Smooth muscle cell (in vitro differentiated cells): ENCODE measurements around the gene CDK5R2. TPM values are rescaled to one million over a fixed set of nuclear protein-coding genes. Genes with fewer than 3 reads are reported as not detected.

Experiments used
- DNase-seq: peaks from one replicate; lab custom pipeline; 2025; ENCODE audit not compliant: unreplicated experiment; lab: John Stamatoyannopoulos, UW
- H2AFZ ChIP-seq: fragments of 200-600 bp; sonication (generic); 2 replicates; pipeline ENCODE4 v1.6.0; 2016; ENCODE audit warnings: antibody characterized with exemption, low read depth, mild to moderate bottlenecking
- H3F3A ChIP-seq: fragments of 200-600 bp; sonication (generic); 2 replicates; pipeline ENCODE4 v1.6.0; 2017; ENCODE audit warnings: antibody characterized with exemption, low read depth
- H3K27ac ChIP-seq: fragments of 200-600 bp; sonication (generic); 2 replicates; pipeline ENCODE4 v1.5.1; 2016; ENCODE audit warnings: low read depth, mild to moderate bottlenecking
- H3K27me3 ChIP-seq: fragments of 200-600 bp; sonication (generic); 2 replicates; pipeline ENCODE4 v1.6.1; 2016; ENCODE audit warnings: low read depth, mild to moderate bottlenecking
- H3K36me3 ChIP-seq: fragments of 200-600 bp; sonication (generic); 2 replicates; pipeline ENCODE4 v1.5.1; 2016; ENCODE audit warnings: low read depth
- H3K4me1 ChIP-seq: fragments of 200-600 bp; sonication (generic); 2 replicates; pipeline ENCODE4 v1.5.1; 2016; ENCODE audit warnings: low read depth
- H3K4me2 ChIP-seq: fragments of 200-600 bp; sonication (generic); 2 replicates; pipeline ENCODE4 v1.6.0; 2016; ENCODE audit warnings: mild to moderate bottlenecking
- H3K4me3 ChIP-seq: fragments of 200-600 bp; sonication (generic); 2 replicates; pipeline ENCODE4 v1.5.1; 2016; ENCODE audit warnings: mild to moderate bottlenecking
- H3K79me2 ChIP-seq: fragments of 200-600 bp; sonication (generic); 2 replicates; pipeline ENCODE4 v1.6.0; 2016; ENCODE audit warnings: low read depth, mild to moderate bottlenecking
- H3K9ac ChIP-seq: fragments of 200-600 bp; sonication (generic); 2 replicates; pipeline ENCODE4 v1.6.0; 2016; ENCODE audit warnings: low read depth
- H3K9me3 ChIP-seq: fragments of 200-600 bp; sonication (generic); replicated peaks from 2 replicates; pipeline ENCODE4 v1.5.1; 2016; ENCODE audit warnings: low read depth
- H4K20me1 ChIP-seq: fragments of 200-600 bp; sonication (generic); 2 replicates; pipeline ENCODE4 v1.6.0; 2016; ENCODE audit warnings: low read depth
- WGBS: methylation state at CpG from one replicate; pipeline ENCODE4 v1.1.7; 2016; ENCODE audit warnings: low lambda C conversion rate; 5-methylcytosine and 5-hydroxymethylcytosine counted together
- polyA plus RNA-seq: library from polyadenylated mRNA; unstranded; fragments of >200 nt; fragmentation: Nextera tagmentation; extraction: Ambion mirVana; gene quantifications from 2 replicates; pipeline ENCODE4 v1.2.1, GENCODE V29; 2016
- total RNA-seq: library from RNA; depleted of rRNA; stranded (reverse); fragments of >200 nt; gene quantifications from 2 replicates; pipeline ENCODE4 v1.2.3, GENCODE V29; 2014
- TF ChIP-seq, protein P1 (sequence below): fragments of 200-600 bp; sonication (generic); IDR thresholded peaks from 2 replicates; pipeline ENCODE4 v1.5.1; 2017; ENCODE audit warnings: borderline replicate concordance, mild to moderate bottlenecking, antibody characterized with exemption; ENCODE audit not compliant: insufficient read depth, poor library complexity, severe bottlenecking

CDK5R2 gene
- total and polyA plus RNA-seq, 2 experiments from 2014 or later = 0.62 TPM; not detected in 1

DNA sequence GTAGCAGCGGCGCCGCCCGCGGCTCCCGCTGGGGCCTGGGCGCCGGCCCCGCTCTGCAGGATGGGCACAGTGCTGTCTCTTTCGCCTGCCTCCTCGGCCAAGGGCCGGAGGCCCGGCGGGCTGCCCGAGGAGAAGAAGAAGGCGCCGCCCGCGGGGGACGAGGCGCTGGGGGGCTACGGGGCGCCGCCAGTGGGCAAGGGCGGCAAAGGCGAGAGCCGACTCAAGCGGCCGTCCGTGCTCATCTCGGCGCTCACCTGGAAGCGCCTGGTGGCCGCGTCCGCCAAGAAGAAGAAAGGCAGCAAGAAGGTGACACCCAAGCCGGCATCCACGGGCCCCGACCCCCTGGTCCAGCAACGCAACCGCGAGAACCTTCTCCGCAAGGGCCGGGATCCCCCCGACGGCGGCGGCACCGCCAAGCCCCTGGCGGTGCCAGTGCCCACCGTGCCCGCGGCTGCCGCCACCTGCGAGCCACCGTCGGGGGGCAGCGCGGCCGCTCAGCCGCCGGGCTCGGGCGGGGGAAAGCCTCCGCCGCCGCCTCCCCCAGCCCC lies 369 bp downstream of the CDK5R2 start:
- peak overlapping the region; percentile 75 for H2AFZ ChIP-seq
- peak overlapping the region; percentile 97 for H3K4me2 ChIP-seq
- peaks cover 70% of the 10 kb centered on the region for H3K27me3 ChIP-seq

DNA sequence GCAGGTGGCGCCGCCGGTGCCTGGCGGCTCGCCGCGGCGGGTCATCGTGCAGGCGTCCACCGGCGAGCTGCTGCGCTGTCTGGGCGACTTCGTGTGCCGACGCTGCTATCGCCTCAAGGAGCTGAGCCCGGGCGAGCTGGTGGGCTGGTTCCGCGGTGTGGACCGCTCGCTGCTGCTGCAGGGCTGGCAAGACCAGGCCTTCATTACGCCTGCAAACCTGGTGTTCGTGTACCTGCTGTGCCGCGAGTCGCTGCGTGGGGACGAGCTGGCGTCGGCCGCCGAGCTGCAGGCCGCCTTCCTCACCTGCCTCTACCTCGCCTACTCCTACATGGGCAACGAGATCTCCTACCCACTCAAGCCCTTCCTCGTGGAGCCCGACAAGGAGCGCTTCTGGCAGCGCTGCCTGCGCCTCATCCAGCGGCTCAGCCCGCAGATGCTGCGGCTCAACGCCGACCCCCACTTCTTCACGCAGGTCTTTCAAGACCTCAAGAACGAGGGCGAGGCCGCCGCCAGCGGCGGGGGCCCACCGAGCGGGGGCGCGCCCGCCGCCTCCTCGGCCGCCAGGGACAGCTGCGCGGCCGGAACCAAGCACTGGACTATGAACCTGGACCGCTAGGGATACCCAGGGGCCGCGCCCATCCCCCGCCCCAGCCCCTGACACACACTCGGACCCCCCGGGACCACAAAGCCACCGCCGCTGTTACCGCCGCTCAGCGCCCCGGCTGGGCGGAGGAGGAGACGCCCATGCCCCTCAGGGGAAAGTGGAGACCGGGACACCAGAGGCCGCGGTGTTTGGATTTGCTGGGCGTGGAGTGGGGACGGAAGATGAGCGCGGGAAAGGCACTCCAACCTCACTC lies 1.1 kb downstream of the CDK5R2 start:
- Histone ChIP-seq H3K9ac (no peak overlapping the region), H3K79me2 (no peaks in the 10 kb centered on the region), H3K9me3 (no peaks in the 10 kb centered on the region), H3K36me3 (no peaks in the 10 kb centered on the region), H3K4me3 (no peak overlapping the region), H3F3A (peaks cover 6% of the 10 kb centered on the region), H4K20me1 (no peaks in the 10 kb centered on the region), H3K27me3 (peaks cover 63% of the 10 kb centered on the region), H2AFZ (no peak overlapping the region), H3K4me2 (peak overlapping the region; percentile 22), H3K4me1 (peaks cover 19% of the 10 kb centered on the region), H3K27ac (no peak overlapping the region)
- WGBS = 8% methylated on average over 71 of the region's 87 CpGs
- no peak for DNase-seq
- TF ChIP-seq, protein P1, sequence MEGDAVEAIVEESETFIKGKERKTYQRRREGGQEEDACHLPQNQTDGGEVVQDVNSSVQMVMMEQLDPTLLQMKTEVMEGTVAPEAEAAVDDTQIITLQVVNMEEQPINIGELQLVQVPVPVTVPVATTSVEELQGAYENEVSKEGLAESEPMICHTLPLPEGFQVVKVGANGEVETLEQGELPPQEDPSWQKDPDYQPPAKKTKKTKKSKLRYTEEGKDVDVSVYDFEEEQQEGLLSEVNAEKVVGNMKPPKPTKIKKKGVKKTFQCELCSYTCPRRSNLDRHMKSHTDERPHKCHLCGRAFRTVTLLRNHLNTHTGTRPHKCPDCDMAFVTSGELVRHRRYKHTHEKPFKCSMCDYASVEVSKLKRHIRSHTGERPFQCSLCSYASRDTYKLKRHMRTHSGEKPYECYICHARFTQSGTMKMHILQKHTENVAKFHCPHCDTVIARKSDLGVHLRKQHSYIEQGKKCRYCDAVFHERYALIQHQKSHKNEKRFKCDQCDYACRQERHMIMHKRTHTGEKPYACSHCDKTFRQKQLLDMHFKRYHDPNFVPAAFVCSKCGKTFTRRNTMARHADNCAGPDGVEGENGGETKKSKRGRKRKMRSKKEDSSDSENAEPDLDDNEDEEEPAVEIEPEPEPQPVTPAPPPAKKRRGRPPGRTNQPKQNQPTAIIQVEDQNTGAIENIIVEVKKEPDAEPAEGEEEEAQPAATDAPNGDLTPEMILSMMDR = no peak

More for the DNA sequence above, 369 bp downstream of the CDK5R2 start:
- H3K27ac ChIP-seq = no peak overlapping the region
- WGBS = 3% methylated on average over 66 of the region's 67 CpGs
- H3F3A ChIP-seq = peaks cover 6% of the 10 kb centered on the region
- TF ChIP-seq, protein P1 = no peak
- H3K36me3 ChIP-seq = no peaks in the 10 kb centered on the region
- H3K9ac ChIP-seq = no peak overlapping the region
- no peak for DNase-seq
- H3K4me3 ChIP-seq = peak overlapping the region; percentile 65
- H3K9me3 ChIP-seq = no peaks in the 10 kb centered on the region
- H3K4me1 ChIP-seq = peaks cover 19% of the 10 kb centered on the region
- H3K79me2 ChIP-seq = no peaks in the 10 kb centered on the region
- no peaks in the 10 kb centered on the region for H4K20me1 ChIP-seq

- Histone ChIP-seq H2AFZ (no peak overlapping the region), H3K27me3 (peaks cover 59% of the 10 kb centered on the region), H3K4me3 (no peak overlapping the region), H3K4me1 (peaks cover 19% of the 10 kb centered on the region), H4K20me1 (no peaks in the 10 kb centered on the region), H3K9me3 (no peaks in the 10 kb centered on the region), H3K4me2 (no peak overlapping the region), H3K79me2 (no peaks in the 10 kb centered on the region), H3K27ac (no peak overlapping the region), H3K36me3 (no peaks in the 10 kb centered on the region), H3K9ac (no peak overlapping the region), H3F3A (peaks cover 6% of the 10 kb centered on the region)
- DNase-seq = no peak
- 27% methylated on average over 4 of the region's 4 CpGs for WGBS
- TF ChIP-seq, protein P1 = no peak
Measured at GRCh38 chr2:218961229-218961628, 1.8 kb downstream of the CDK5R2 start.
